GM18526 (cell line): ENCODE measurements around the gene FAM89A.

Experiments used
- POLR2A ChIP-seq: IDR thresholded peaks from 3 replicates; pipeline ENCODE4 v1.6.1; 2011; ENCODE audit not compliant: insufficient read length; ENCODE audit errors: extremely low read depth

The FAM89A gene

GRCh38 chr1:231040019-231040799 is at the start of gene FAM89A:
FAM89A (minus strand) TSS chr1:231040254; CDS start chr1:231040211, 43 bp downstream.
- no peak for TF ChIP-seq POLR2A

GRCh38 chr1:231084353-231084752 is 44.3 kb upstream of the FAM89A start:
- TF ChIP-seq POLR2A, result no peak

- TF ChIP-seq POLR2A, result no peak
Measured at GRCh38 chr1:231079163-231079562, 39.1 kb upstream of the FAM89A start.

GRCh38 chr1:231078250-231078649 is 38.2 kb upstream of the FAM89A start:
- no peak for TF ChIP-seq POLR2A

- no peak for TF ChIP-seq POLR2A
Measured at GRCh38 chr1:231076802-231077201, 36.7 kb upstream of the FAM89A start.

GRCh38 chr1:231075497-231075896 is 35.4 kb upstream of the FAM89A start:
- TF ChIP-seq POLR2A, result no peak

- no peak for TF ChIP-seq POLR2A
Measured at GRCh38 chr1:231075020-231075419, 35.0 kb upstream of the FAM89A start.

- no peak for TF ChIP-seq POLR2A
Measured at GRCh38 chr1:231074046-231074445, 34.0 kb upstream of the FAM89A start.

GRCh38 chr1:231073331-231073730 is 33.3 kb upstream of the FAM89A start:
- no peak for TF ChIP-seq POLR2A

GRCh38 chr1:231072502-231073094 is 32.5 kb upstream of the FAM89A start:
- no peak for TF ChIP-seq POLR2A

- no peak for TF ChIP-seq POLR2A
Measured at GRCh38 chr1:231072041-231072440, 32.0 kb upstream of the FAM89A start.

GRCh38 chr1:231070758-231071444 is 30.8 kb upstream of the FAM89A start:
- TF ChIP-seq POLR2A, result no peak

GRCh38 chr1:231069333-231069732 is 29.3 kb upstream of the FAM89A start:
- no peak for TF ChIP-seq POLR2A

GRCh38 chr1:231068762-231069161 is 28.7 kb upstream of the FAM89A start:
- TF ChIP-seq POLR2A, result no peak

GRCh38 chr1:231065510-231066241 is 25.6 kb upstream of the FAM89A start:
- TF ChIP-seq POLR2A, result no peak
